Esophagus muscularis mucosa (tissue), 4 donors: Measurements from ENCODE around the gene PLP2.

Experiments used
- CTCF ChIP-seq, 3 experiments: fragments of 200-600 bp in 2 of 3; fragments of 450-650 bp in 1 of 3; sonication (generic) in 2 of 3; IDR thresholded peaks; one replicate each; pipeline ENCODE4 v1.5.1; 2017 to 2019; ENCODE audit warnings: antibody characterized with exemption in 3 of 3, mild to moderate bottlenecking in 2 of 3, moderate library complexity in 1 of 3
- EP300 ChIP-seq: sonication (generic); formaldehyde crosslinking; IDR thresholded peaks from one replicate; pipeline ENCODE4 v1.6.1; 2017; ENCODE audit warnings: antibody characterized with exemption
- POLR2A ChIP-seq: fragments of 450-650 bp; IDR thresholded peaks from one replicate; pipeline ENCODE4 v1.6.1; 2017; ENCODE audit warnings: antibody characterized with exemption, moderate library complexity, mild to moderate bottlenecking, low read depth
- POLR2AphosphoS5 ChIP-seq, 2 donors: sonication (generic); formaldehyde crosslinking; IDR thresholded peaks; one replicate each; pipeline ENCODE4 v1.6.1; 2017; ENCODE audit warnings: antibody characterized with exemption in 2 of 2

- TF ChIP-seq CTCF (IDR thresholded peaks at IDR 0.05) (no peak), EP300 (no peak), POLR2A (no peak), POLR2AphosphoS5 (IDR thresholded peaks at IDR 0.05) (no peak)
Measured at GRCh38 chrX:49147936-49148335, 23.8 kb upstream of the PLP2 start.
